ENCODE measurements around the gene OTOGL.

OTOGL gene

DNA sequence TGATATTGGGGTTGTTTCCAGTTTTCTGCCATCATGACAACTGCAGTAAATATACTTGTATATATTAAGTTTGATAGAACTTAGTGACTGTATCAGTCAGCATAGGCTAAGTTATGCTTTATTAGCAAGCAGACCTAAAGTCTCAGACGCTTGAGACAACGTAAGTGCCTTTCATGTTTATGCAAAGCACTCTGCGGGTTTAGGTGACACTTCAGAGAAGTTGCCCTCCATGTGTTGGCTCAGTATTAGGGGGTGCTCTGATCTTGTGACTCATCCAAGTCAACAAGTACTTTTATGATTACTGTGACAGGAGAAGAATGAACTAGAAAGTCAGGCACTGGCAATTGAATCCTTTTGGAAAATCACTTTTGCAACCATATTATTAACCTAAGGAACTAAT lies 13.3 kb upstream of the OTOGL start:
- Histone ChIP-seq H3K27ac (no peak overlapping the region), H3K4me3 (ENCODE audit: low read depth in 1 of 2, low read length in 1 of 2) (no peak overlapping the region), H3K9me3 (no peaks in the 10 kb centered on the region), H3K27me3 (no peaks in the 10 kb centered on the region), H3K4me1 (ENCODE audit: control insufficient read depth in 1 of 2, insufficient read depth in 1 of 2, low read depth in 1 of 2, low read length in 1 of 2) (no peaks in the 10 kb centered on the region), H3K36me3 (no peaks in the 10 kb centered on the region)
- TF ChIP-seq, protein P1, sequence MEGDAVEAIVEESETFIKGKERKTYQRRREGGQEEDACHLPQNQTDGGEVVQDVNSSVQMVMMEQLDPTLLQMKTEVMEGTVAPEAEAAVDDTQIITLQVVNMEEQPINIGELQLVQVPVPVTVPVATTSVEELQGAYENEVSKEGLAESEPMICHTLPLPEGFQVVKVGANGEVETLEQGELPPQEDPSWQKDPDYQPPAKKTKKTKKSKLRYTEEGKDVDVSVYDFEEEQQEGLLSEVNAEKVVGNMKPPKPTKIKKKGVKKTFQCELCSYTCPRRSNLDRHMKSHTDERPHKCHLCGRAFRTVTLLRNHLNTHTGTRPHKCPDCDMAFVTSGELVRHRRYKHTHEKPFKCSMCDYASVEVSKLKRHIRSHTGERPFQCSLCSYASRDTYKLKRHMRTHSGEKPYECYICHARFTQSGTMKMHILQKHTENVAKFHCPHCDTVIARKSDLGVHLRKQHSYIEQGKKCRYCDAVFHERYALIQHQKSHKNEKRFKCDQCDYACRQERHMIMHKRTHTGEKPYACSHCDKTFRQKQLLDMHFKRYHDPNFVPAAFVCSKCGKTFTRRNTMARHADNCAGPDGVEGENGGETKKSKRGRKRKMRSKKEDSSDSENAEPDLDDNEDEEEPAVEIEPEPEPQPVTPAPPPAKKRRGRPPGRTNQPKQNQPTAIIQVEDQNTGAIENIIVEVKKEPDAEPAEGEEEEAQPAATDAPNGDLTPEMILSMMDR (IDR thresholded peaks at IDR 0.05), result no peak

GRCh38 chr12:80087486-80088213 lies 11.7 kb upstream of the OTOGL start:
- Histone ChIP-seq H3K27ac (no peak overlapping the region), H3K4me3 (ENCODE audit: low read depth in 1 of 2, low read length in 1 of 2) (no peak overlapping the region), H3K9me3 (no peaks in the 10 kb centered on the region), H3K4me1 (ENCODE audit: control insufficient read depth in 1 of 2, insufficient read depth in 1 of 2, low read depth in 1 of 2, low read length in 1 of 2) (no peaks in the 10 kb centered on the region), H3K36me3 (no peaks in the 10 kb centered on the region), H3K27me3 (no peaks in the 10 kb centered on the region)
- TF ChIP-seq, protein P1 (IDR thresholded peaks at IDR 0.05), result no peak

GRCh38 chr12:80100591-80100990 lies 1.3 kb downstream of the OTOGL start:
- H3K27ac ChIP-seq, result no peak overlapping the region
- H3K36me3 ChIP-seq, result no peaks in the 10 kb centered on the region
- TF ChIP-seq, protein P1 (IDR thresholded peaks at IDR 0.05), result no peak
- no peak overlapping the region for H3K4me3 ChIP-seq (ENCODE audit: low read depth in 1 of 2, low read length in 1 of 2)
- no peaks in the 10 kb centered on the region for H3K4me1 ChIP-seq (ENCODE audit: control insufficient read depth in 1 of 2, insufficient read depth in 1 of 2, low read depth in 1 of 2, low read length in 1 of 2)
- no peaks in the 10 kb centered on the region for H3K27me3 ChIP-seq
- no peaks in the 10 kb centered on the region for H3K9me3 ChIP-seq

DNA sequence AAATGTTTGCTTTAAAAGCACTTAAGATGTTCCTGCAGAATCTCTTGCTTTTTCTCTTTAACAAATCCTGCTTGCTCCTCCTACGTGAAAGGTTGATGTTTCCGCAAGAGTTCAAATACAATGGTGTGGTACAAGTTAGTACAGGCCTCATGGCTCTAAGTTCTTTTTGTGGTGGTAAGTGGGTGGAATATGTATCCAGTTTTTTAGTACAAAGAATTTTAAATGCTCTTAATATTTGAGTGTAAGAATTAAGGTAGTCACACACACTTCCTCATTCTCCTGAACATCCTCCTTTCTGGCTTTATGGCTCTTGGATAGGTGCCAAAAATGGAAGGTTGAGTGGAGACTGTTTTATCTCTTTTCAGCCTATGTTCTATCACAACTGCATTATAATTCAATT lies 1.8 kb downstream of the OTOGL start:
- Histone ChIP-seq H3K36me3 (no peaks in the 10 kb centered on the region), H3K27me3 (no peaks in the 10 kb centered on the region), H3K4me3 (ENCODE audit: low read depth in 1 of 2, low read length in 1 of 2) (no peak overlapping the region), H3K27ac (no peak overlapping the region), H3K4me1 (ENCODE audit: control insufficient read depth in 1 of 2, insufficient read depth in 1 of 2, low read depth in 1 of 2, low read length in 1 of 2) (no peaks in the 10 kb centered on the region), H3K9me3 (no peaks in the 10 kb centered on the region)
- TF ChIP-seq, protein P1 (IDR thresholded peaks at IDR 0.05), result no peak

GRCh38 chr12:80107221-80107620 lies 7.9 kb downstream of the OTOGL start:
- Histone ChIP-seq H3K4me3 (ENCODE audit: low read depth in 1 of 2, low read length in 1 of 2) (no peak overlapping the region), H3K27ac (no peak overlapping the region), H3K4me1 (ENCODE audit: control insufficient read depth in 1 of 2, insufficient read depth in 1 of 2, low read depth in 1 of 2, low read length in 1 of 2) (no peaks in the 10 kb centered on the region), H3K9me3 (no peaks in the 10 kb centered on the region), H3K36me3 (no peaks in the 10 kb centered on the region), H3K27me3 (no peaks in the 10 kb centered on the region)
- TF ChIP-seq, protein P1 (IDR thresholded peaks at IDR 0.05), result no peak
